SK-N-SH treated with all-trans-retinoic acid at 6 μM for 48 hours (cell line): ENCODE results near the gene CHAF1A.

ENCODE experiments used
- ARNTL ChIP-seq: fragments of 450-650 bp; formaldehyde crosslinking; IDR thresholded peaks from 2 replicates; pipeline ENCODE4 v1.5.0; 2020; ENCODE audit warnings: low read depth, mild to moderate bottlenecking, moderate library complexity, borderline replicate concordance
- CREB5 ChIP-seq: fragments of 250-450 bp; sonication (Bioruptor Pico); IDR thresholded peaks from 2 replicates; pipeline ENCODE4 v1.5.1; 2020; ENCODE audit warnings: low read depth, mild to moderate bottlenecking, moderate library complexity
- CSRNP3 ChIP-seq: fragments of 250-450 bp; sonication (Bioruptor Pico); IDR thresholded peaks from 2 replicates; pipeline ENCODE4 v1.5.1; 2021; ENCODE audit warnings: mild to moderate bottlenecking, moderate library complexity
- OSR1 ChIP-seq: fragments of 250-450 bp; sonication (Bioruptor Pico); IDR thresholded peaks from 2 replicates; pipeline ENCODE4 v1.8.0; 2022; ENCODE audit warnings: moderate library complexity, mild to moderate bottlenecking, inconsistent platforms
- PATZ1 ChIP-seq: fragments of 250-450 bp; sonication (Bioruptor Pico); IDR thresholded peaks from 2 replicates; pipeline ENCODE4 v1.8.0; 2020; ENCODE audit warnings: mild to moderate bottlenecking, moderate library complexity, borderline replicate concordance
- RARB ChIP-seq: fragments of 250-450 bp; sonication (Bioruptor Pico); IDR thresholded peaks from 2 replicates; pipeline ENCODE4 v1.8.0; 2021; ENCODE audit warnings: mild to moderate bottlenecking, moderate library complexity
- TSHZ2 ChIP-seq: fragments of 250-450 bp; sonication (Bioruptor Pico); IDR thresholded peaks from 2 replicates; pipeline ENCODE4 v1.5.0; 2020; ENCODE audit warnings: mild to moderate bottlenecking, moderate library complexity
- ZFP3 ChIP-seq: fragments of 250-450 bp; sonication (Bioruptor Pico); IDR thresholded peaks from 2 replicates; pipeline ENCODE4 v1.5.0; 2020; ENCODE audit warnings: mild to moderate bottlenecking, moderate library complexity
- ZNF565 ChIP-seq: fragments of 450-650 bp; formaldehyde crosslinking; conservative IDR thresholded peaks from 2 replicates; pipeline ENCODE4 v1.5.0; 2020; ENCODE audit warnings: low read depth, mild to moderate bottlenecking, moderate library complexity

- no peak for TF ChIP-seq CREB5
- TF ChIP-seq TSHZ2 (CRISPR knock-in tag), result no peak
- no peak for TF ChIP-seq RARB (CRISPR knock-in tag)
- TF ChIP-seq ARNTL (CRISPR knock-in tag), result no peak
- no peak for TF ChIP-seq OSR1 (CRISPR knock-in tag)
- TF ChIP-seq PATZ1, result no peak
- no peak for TF ChIP-seq ZNF565 (CRISPR knock-in tag)
- no peak for TF ChIP-seq CSRNP3 (CRISPR knock-in tag)
- TF ChIP-seq ZFP3 (CRISPR knock-in tag), result no peak
These were observed 27.3 kb downstream of the CHAF1A start for GRCh38 chr19:4429771-4430171.
